Measurements from ENCODE around the gene DUSP14.

- TF ChIP-seq CTCF (conservative IDR thresholded peaks at IDR 0.05; ENCODE audit: low read depth, low read length) (no peak), EZH2phosphoT487 (IDR thresholded peaks at IDR 0.05; ENCODE audit: borderline replicate concordance, low read length) (no peak)
Measured at GRCh38 chr17:37512442-37513068, 22.9 kb downstream of the DUSP14 start.

All from PC-3 (cell line).